HG02938 (cell line): ENCODE results near the gene RGS7.
"Not testable (repeated sequence)": the region's sequence is repeated elsewhere in the genome, so short reads cannot be mapped to it uniquely, and the experiment has no call there.

Experiments used
- ATAC-seq: cut with Tn5 transposase; IDR thresholded peaks from one replicate; pipeline ENCODE4 v1.9.1; 2021; ENCODE audit warnings: mild to moderate bottlenecking, moderate library complexity; ENCODE audit not compliant: unreplicated experiment

Gene RGS7

GRCh38 chr1:240999826-241000225, 357.2 kb downstream of the RGS7 start:
- no peak for ATAC-seq

- ATAC-seq: no peak
These were observed 358.5 kb downstream of the RGS7 start for GRCh38 chr1:240998441-240999015.

DNA sequence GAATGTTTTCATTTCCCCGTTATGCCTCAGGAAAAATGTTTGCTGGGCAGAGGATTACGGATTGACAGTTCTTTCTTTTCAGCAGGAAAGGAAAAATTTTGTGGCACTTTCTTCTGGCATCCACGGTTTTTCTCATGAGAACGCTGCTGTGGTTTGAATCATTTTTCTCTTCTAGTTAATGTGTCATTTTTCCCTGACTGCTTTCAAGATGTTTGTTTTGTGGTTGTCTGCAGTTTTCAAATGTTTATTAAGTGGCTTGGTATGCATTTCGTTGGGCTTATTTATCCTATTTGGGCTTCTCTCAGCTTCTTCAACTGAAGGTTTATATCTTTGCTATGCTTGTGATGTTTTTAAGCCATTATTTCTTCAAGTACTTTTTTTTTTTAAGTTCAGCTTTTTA, 359.0 kb downstream of the RGS7 start:
- ATAC-seq: no peak

GRCh38 chr1:240993004-240993403, 364.0 kb downstream of the RGS7 start:
- no peak for ATAC-seq

DNA sequence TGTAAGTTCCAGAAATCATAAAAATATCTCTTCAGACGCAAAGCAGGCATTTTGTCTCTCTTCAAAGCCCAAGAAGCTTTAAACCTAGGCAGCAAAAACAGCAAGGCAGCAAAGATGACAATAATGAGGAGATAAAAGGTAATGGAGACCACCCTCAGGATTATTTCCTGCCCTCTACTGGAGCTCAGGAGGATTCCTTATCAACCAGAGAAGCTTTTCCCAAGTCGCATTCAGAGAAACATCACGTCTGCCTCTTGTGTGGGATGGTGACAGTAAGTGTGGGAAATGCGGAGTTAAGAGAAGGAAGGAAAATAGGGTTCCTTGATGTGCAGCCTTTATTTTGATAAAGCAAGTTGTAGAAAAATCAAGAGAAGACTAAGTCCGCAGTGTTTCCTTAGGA, 365.8 kb downstream of the RGS7 start:
- ATAC-seq: no peak

DNA sequence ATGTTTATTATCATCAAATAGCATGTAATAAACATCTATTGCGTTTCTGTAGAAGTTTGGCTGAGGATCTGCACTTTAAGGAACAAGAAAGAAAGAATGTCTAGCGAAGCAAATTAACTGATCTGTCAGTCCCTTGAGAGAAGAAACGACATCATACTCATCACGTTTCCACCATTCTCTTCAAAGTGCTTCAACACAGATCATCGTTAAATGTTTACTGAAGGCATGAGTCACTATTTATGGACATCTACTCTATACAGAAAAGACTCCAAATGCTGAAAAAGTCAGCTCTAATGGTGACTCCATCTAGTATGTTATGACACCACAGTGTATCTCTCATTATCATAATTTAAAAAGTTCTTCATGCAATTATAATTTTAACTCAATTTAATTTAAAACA, 369.1 kb downstream of the RGS7 start:
- no peak for ATAC-seq

GRCh38 chr1:240985081-240985480, 371.9 kb downstream of the RGS7 start:
- no peak for ATAC-seq

DNA sequence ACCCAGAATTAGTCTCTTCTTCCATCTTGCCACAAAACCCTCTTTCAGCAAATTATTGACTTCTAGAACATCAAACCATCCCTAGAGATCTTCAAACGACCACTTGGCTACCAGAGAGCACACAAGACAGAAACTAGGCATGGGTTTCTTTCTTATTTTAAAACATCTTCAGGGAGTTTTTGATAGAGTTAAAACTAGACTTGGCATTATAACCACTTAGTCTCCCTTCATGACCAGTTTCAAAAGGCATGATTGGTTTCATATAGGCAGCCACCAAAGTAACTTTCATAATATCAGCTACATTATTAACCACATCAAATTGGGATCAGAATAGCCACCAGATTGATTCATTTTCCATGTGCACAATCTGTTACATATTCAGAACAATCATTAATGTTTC, 376.7 kb downstream of the RGS7 start:
- ATAC-seq: no peak

DNA sequence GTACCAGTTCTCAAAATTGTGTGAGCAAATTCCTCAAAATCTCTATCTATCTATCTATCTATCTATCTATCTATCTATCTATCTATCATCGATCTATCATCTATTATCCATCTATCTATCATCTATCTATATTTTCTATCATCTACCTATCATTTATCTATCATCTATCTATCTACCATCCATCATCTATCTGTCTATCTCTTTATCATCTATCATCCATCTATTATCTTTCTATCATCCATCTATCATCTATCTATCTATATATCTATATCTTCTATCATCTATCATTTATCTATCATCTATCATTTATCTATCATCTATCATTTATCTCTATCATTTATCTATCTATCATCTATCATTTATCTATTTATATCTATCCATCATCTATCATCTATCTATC, 380.3 kb downstream of the RGS7 start:
- no peak for ATAC-seq

- no peak for ATAC-seq
These were observed 383.1 kb downstream of the RGS7 start for GRCh38 chr1:240973875-240974274.

GRCh38 chr1:240972059-240972458, 384.9 kb downstream of the RGS7 start:
- not testable (repeated sequence) for ATAC-seq

DNA sequence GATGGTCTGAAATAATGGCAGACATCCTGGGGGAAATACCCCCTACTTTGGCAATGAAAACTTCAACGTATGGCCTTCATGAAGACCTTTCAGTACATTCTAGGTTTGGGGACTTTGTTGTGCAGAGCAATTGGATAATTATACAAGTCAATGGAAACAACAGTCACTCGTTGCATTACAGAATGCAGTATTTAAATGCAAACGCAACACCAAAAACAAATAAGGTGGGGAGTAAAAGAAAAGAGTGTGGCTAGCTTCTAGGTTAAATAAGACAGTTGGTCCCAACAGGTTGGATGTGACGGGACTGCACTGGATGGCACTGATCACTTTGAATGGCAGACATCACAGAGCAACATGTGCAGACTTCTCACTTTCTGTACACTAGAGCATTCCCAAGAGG, 386.8 kb downstream of the RGS7 start:
- no peak for ATAC-seq

DNA sequence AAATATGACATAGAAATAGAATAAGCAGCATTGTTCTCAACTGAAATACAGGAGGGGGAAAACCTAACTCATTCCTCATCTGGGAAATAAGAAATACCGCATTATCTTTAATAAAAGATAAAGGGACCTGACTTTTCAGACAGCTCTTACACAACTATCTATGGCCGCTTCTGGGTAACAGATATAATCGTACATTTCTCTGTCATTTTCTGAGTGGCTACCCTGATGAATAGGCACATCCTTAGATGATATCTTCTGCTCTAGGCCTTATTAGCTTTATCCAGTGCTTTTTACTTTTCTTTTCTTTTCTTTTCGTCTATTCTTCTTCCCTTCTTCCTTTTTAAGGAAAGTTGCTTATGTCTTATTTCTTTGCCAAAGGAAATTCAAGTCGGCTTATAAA, 388.1 kb downstream of the RGS7 start:
- no peak for ATAC-seq

GRCh38 chr1:240967070-240967724, 389.8 kb downstream of the RGS7 start:
- no peak for ATAC-seq

GRCh38 chr1:240965581-240966091, 391.4 kb downstream of the RGS7 start:
- no peak for ATAC-seq

- no peak for ATAC-seq
These were observed 394.9 kb downstream of the RGS7 start for GRCh38 chr1:240962086-240962485.

DNA sequence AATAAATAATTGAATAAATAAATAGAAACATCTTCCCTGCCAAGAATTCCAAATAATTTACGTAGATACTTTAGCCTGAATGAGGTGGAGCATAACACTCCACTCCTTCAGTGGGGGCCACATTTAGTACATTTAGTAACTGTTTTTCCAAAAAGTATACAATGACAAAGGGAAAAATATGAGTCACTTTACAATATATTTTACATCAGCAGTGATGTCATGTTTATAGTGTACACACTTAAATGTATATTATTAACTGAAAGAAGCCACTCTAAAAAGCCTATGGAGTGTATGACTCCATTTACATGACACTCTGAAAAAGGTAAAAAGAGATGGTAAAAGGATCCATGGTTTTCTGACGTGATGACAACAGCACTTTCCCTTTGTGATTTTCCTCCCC, 400.6 kb downstream of the RGS7 start:
- no peak for ATAC-seq

- ATAC-seq: no peak
These were observed 401.0 kb downstream of the RGS7 start for GRCh38 chr1:240956020-240956419.

DNA sequence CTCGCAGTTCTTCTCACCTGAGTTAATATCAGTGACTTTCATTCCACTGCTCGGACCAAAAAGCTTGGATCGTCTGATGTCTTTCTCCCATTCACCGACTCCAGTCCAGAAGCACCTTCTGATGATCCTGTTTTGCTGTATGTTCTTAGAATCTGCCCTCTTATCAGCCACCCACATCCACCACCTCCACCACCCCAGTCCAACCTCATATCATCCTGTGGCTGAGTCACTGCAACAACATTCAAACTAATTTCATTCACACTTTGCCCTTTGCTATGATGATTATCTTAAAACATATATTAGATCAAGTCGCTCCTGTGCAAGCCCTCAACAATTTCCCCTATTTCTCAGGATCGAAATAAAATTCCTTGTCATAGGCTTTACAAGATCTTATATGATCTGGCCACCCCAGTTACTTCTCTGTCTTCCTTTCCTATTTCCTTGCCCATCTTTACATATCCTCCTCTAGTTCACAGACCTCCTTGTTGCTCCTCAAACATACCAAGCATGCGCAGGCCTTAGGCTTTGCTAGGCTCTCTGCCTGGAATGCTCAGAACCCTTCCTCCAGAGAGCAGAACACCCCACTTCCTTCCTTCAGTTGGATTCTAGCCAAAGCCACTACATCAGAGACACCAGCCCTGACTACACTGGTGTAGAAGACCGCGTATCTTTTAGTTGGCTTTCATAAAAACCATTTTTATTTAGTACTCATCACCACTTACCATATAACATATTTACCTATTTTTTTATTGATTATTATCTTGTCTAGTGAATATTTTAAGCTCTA, 409.4 kb downstream of the RGS7 start:
- ATAC-seq: no peak

GRCh38 chr1:240946926-240947325, 410.1 kb downstream of the RGS7 start:
- no peak for ATAC-seq

GRCh38 chr1:240942901-240943300, 414.1 kb downstream of the RGS7 start:
- ATAC-seq: no peak
